Hepatic stellate cell (primary cell): Measurements from ENCODE around the gene CASZ1.

Source experiments
- DNase-seq: peaks from one replicate; pipeline ENCODE4 v3.0.0; 2011; ENCODE audit warnings: low spot score

The CASZ1 gene

DNA sequence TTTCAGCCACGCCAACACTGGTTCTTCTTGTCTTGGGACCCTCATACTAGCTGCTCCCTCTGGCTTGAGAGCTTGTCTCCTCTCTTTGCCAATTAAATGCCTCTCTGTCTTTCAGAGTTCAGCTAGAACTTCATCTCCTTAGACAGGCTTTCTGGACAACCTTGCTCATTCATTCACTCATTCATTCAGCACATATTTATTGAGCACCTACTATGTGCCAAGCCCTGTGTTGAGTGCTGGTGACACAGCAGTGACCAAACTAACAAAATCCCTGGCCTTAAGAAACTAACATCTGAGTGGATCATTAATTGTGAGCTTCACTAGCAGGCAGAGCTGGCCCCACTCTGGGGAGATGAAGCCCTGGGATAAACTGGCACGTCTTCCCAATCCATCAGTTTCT lies 24.9 kb upstream of the CASZ1 start:
- no peak for DNase-seq

DNA sequence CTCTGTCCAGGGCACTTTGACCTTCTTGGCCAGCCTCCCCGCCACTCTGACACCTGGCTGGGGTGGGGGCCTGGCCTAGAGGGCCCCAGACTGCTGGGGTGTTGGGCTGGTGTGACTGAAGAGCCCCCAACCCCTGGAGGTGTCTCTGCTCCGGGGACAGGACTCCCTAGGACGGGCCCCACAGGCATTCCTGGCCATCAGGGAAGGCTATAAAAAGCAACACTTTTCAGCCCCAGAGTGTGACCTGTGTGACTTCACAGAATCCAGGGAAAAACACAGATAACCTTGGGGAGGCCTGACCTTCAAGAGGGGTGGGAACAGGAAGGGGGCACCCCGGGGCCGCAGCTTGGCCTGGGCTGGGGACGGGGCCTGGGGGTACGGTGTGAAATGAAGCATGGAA lies 24.0 kb upstream of the CASZ1 start:
- DNase-seq = no peak

DNA sequence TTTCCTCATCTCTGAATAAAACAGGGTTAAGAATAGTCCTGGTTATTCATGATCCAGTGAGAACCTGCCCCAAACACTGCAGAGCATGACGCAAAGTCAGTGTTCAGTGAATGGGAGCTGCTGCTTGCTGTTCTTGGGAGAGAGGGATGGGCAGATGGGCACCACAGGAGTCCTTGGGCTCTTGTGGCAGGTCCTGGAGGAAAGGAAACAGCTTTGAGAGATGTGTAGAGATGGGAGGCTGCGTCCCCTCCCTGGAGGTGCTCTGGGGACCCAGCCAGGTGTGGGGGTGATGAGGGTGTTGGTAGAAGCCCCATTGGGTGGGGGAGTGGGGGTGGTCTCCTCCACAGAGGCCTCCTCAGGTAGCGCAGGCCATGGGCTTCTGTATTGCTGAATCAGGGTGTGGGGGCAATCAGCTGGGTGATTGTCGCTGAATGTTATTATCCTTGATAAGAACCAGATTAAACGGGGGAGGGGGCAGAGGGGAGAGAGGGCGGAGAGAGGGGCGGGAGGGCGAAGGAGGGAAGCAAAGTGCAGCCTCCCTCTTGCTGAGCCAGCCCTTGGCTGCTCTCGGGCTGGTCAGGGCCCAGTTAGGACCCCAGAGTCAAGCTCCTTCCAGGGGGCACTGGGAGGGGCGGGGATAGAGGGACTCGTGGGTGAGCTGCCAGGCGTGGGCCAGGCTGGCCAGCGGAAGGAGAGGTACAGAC lies 22.9 kb upstream of the CASZ1 start:
- DNase-seq = no peak

DNA sequence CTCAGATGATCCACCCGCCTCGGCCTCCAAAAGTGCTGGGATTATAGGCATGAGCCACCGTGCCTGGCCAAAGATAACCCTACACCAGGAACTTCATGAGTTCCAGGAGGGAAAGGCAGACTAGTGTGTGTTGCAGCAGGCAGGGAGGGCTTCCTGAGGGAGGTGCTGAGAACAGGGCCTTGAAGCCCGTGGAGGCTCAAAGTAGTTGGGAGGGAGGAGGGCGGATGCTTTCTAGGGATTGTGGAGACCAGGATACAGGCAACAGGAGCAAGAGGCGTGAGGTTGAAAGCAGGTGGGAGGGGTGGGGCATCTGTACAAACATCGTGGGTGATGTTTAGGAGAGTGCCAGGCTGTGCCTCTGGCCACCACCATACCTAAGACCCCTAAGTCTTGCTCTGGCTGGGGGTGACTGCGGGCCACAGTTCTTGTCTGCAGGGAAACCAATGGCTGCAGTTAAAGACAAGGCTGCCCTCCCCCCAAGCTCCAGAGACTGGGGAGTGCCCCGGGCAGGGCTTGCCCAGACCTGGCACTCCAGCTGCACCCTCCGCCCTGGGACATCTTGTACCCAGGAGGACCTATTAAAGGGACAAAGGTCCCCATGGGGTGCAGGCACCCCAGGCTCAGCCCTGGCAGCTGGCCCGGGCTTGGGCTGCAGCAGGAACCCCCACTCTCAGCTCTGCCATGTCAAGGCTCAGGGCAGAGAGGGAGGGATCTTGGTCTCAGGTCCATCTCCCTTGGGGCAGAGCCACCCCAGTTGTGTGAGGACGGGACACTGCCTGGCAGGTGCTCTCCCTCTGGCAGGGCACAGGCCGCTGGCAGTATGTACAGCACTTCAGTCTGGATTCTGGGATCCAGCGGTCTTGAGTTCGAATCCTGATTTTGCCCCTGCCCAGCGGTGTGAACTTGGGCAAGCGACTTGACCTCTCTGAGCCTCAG lies 22.1 kb upstream of the CASZ1 start:
- DNase-seq = no peak

DNA sequence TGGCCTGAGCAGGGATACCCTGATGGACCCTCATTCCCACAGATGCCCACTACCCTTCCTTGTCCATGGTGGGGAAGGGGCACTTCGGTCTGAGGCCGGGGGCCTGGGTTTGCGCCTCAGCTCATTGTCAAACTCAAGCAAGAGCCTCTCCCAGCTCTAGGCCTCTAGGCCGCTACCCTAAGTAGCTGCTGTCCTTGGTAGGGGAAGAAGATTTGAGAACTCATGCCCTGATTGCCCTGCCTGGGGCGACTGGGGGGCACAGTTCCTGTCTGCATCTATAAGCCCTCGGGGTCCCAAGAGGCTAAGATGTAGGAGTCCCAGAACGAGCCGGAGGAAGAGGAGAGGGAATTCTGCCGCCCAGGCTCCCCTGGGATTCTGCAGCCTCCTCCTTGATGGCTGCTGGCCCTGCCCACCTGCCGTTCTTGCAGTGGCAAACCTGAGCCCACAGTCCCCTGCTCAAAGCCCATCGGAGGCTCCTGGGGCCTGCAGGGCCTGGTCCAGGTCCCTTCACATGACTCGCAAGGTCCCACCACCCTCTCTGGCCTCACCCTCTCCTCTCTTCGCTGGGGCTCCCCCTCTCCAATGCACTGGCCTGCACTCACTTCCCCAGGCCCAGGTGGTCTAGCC lies 20.4 kb upstream of the CASZ1 start:
- DNase-seq = no peak

DNA sequence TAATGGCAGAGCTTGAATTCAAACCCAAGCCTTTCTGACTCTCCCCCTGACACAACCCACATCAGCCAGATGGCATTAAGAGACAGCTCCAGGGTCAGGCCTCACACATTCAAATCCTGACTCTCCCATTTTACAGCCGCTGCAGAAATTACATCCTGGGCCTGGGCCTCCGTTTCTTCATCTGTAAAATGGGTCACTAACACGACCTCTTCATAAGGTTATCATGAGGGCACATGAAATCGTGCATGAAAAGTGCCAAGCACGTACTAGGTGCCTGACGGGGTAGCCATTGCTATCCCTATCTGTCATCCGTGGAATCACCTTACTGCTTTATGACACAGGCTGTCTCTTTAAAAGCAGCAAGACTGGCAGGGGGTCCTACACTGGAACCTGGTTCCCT lies 19.8 kb upstream of the CASZ1 start:
- no peak for DNase-seq

DNA sequence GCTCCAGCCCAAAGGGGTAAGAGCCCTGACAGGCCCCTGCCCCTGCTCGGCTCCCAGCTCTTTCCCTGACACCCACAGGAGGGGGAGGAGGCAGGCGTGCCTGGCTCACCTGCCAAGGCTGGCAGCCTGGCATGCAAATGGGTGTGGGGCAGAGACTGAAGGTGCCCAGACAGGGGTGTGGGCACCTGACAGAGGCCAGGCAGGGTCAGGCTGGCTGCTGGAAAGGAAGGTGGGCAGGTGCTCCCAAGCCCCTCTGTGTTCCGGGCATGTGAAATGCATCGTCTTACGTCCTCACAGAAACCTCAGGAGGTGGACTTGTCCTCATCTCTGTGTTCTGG lies 19.4 kb upstream of the CASZ1 start:
- DNase-seq = no peak

DNA sequence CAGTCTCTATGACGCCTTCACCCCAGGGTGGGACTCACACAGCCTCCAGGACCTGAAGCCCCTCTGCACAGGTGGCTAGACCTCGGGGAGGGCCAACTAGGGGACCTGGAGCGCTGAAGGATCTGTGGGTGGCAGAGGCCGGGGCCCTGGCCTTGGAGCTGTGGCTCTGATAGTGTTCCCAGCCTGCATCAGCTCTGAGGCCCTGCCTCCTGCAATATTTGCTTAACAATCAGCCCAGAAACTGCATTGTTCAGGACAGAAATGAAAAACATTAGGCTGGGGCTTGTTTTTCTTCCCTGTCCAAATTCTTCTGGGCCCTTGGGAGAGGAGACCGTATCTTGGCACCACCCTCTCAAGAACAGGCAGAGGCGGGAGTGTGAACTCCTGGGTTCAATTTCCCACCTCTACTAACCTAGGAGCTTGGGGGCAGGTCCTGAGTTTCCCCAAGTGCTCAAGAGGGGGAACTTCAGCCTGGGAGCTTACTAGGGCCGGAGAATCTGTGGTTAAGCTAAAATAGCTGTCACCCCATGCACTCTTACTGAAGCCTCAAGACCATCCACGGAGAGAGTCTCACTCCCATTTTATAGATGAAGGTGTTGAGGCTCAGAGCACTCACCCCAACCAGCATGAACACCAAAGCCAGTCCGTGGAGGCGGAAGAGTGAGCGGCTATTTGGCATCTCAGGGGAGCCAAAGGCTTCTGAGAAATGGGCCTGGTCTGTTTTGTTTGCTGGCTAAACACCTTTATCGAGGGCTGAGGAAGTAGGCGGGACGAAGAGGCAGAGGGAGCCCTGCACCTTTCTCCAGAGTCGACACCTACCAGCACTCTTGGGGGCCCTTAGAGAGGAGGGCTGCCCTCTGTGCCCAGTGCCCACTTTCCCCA lies 18.8 kb upstream of the CASZ1 start:
- no peak for DNase-seq

DNA sequence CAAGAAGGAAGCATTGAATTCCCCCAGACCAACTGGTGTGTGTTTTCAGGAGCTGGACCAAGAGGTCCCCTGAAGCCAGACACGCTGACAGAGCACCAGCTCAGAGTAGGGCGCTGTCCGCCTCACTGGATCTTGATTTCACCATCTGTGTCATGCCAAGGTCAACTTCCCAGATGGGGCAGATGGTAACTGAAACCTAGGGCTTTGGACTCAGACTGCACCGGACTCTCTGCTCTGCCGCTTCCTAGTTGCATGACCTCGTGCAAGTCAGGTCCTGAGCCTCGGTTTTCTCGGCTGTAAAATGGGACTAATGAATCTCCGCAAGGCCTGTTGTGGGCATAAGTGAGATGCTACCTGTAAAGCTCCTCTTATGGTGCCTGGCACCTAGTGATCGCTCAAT lies 17.9 kb upstream of the CASZ1 start:
- no peak for DNase-seq

DNA sequence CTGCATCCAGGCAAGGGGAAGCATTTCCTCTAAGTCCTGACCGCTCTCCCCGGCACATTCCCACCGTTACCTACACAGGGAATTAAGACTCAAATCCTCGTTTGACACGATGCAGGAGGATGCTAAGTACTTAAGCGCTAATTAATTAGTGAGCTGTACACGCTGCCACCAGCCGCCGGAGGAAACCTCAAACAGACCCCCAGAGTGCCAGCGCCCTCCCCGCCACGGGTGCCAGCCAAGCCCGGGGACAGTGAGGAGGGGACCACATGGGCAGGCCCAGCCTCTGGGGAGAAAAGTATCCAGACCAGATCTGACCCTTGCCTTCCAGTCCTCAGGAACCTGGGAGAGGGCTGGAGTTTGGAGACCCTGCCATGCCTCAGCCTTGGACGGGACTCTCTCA lies 17.4 kb upstream of the CASZ1 start:
- DNase-seq = no peak

DNA sequence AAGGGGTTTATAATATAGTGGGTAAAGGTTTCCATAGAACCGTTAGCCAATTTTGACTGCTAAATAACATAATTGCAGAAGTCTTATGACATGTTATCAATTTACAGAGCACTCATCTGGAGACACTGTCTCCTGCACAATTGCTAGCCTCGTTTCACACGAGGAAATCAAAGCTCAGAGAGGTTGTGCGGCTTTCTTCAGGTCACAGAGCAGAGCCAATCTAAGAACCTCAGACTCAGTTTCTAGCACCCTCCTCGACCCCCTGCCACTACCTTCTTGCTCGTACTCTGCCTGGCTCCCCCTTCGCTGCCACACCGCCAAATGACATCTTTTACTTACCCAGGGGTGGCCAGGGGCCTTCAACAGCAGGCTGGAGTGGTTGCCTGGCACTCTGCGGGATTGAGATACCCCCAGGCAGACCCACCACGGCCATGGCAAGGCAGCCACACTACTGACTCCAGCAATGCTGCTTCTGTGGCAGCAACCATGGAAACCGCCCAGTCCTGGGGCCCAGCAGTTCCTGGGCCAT lies 16.0 kb upstream of the CASZ1 start:
- no peak for DNase-seq

DNA sequence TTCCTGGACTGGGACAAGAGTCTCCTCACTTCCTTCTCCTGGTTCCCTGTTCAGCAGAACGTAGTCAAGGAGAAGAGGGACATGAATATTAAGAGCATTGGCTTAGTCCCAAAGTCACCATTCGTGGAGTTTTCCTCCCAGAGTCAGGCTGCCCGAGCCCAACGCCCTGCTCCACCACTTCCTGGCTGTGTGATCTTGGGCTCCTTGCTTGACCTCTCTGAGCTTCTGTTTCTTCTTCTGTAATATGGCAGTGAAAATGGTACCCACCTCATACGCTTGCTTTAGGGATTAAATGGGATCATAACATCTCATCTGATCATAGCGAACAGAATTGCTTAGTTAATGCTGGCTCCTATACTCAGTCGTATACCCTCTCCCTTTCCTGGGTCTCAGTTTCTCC lies 12.0 kb upstream of the CASZ1 start:
- DNase-seq = no peak

DNA sequence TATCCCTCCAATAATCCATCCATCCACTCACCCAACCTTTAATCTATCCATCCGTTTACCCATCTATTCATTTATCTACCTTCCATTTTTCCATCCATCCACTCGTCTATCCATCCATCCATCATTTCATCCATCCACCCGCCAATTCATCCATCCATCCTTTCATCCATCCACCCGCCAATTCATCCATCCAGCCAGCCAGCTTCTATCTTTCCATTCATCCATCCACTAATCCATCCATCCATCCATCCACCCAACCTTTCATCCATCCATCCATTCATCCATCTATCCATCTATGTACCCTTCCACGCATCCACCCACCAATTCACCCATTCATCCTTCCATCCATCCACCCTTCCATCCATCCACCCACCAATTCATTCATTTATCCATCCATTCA lies 10.5 kb upstream of the CASZ1 start:
- no peak for DNase-seq

DNA sequence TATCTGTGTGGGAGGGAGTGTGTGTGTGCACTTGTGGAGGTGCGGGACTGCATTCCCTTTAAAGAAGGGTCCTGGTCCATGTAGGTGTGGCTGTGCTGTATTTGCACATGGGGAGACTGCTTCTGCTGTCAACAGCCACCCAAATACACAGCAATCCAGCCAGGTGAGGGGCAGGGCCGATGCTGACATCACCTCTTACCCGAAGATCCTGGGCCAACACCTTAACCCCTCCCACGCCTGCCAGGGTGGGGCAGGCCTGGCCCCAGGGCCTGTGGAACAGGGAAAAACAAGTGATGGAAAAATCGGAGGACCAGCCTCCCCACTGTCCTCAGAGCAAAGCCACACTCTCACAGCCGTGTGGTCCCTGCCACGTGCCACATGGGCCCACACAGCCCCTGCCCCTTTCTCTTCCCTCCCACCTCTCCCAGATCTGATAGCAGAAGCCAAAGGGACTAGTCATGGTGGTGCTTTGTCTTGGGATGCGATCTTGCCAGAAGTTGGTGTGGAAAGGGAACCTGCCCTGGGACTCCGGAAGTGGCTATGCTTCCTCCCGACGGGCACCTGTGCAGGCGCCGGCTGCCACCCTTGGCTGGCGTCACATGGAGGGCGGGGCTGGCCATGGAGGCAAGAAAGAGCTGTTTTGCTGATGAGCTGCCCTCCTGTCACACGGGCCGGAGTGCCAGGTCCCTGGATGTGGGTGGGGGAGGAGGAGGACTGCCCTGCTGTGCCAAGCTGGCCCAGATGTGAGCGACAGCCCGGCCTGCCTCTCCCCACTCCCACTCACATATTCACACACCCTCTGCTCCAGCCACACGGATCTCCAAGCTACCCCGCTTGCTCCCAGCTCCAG lies 7.8 kb upstream of the CASZ1 start:
- DNase-seq = no peak

DNA sequence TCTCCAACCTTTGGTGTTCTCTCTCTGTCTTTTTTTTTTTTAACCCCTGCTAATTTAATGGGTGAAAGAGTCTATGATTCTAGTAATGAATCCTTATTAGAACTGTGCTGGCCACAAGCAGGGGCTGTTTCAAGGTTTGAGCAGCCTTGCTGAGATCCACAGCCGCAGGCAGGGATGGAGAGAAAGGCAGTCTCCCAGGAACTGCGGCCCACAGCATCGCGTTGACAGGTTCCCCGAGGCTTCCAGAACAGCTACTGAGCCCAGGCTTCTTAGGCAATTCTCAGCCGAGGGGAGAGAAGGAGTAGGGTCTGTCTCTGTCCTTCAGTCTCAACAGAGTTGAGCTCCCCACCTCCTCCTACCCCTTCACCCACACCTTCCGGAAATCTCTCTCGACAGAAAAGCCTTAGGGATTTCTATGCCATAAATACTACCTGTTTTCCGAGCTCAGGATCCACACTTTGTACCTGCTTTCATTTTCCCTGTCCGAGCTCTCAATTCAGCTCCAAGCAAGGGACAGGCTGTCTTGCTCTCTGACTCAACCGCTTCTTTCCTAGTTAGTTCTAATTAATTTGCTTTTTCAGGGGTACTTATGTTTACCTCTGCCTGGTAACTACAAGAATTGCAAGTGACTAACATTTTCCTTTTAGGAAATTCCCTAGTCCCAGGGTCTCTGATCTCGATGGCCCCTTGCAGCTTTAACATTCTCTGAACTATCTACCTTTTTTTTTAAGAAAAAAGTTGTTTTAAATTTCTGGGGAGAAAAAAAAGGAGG lies 6.7 kb upstream of the CASZ1 start:
- DNase-seq = no peak

DNA sequence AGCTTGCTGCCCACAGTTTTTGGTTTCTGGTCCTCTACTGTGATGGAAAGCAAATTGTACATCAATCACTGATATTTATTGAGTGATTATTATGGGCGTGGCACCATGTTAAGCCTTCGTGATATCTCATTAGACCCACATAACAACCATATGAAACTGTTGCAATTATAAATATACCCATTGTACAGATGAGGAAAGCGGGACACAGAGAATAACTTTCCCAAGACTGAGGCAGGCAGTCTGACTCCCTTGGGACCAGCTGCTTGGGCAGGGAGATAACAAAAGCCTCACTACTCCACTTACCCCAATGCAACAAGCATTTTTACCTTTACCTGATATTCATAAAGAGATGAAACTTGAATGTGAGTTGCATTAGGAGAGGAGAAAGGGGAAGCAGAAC lies 4.3 kb upstream of the CASZ1 start:
- DNase-seq = no peak

DNA sequence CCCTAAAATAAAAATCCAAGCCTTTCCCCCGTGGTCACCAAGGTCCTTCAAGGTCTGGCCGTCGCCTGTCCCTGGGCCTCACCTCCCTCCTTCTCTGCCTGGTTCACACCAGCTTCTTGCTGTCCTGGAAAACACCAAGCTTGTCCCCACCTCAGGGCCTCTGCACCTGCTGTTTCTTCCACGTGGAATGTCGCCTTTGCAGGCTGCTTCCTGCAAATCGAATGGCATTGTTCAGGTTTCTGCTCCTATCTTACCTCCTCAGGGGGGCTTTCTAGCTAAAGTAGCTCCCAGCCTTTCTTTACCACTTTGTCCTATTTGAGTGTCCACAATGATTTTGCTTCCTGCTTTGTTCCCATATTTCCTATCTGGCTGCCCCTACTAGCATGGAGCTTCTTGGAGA lies 3.3 kb upstream of the CASZ1 start:
- no peak for DNase-seq

DNA sequence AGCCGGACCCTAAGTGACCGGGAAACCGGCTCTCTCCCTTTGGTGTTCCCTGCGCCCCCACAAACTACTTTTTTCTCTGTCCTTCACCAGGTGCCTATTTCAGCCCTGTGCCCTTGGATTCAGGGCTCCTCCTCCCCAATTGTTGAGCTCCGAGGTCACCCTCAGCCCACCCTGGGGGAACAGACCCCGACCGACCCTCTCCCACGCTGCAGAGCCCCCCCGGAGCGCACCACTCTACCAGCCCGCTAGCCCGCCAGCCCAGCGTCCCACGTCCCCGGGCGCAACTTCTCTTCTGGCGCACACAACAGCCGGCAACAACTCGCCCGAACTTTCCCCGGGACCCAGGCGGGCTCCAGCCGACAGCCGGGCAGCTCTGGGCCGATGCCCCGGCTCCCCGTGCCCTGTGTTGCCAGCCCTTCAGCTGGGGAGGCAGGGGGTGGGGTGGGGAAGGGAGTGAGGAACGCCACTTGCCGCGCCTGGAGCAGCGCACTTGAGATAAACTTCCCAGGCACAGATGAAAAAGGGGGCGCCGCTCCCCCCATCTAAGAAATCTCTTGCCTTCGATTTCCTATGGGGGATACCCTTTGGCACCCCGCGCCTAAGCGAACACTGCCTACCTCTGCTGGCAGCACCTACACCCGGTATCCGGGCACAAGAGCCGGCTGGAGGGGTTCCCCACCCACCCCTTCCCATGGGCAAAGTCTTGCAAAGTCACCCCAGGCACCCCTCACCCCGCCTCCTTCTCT lies 997 bp downstream of the CASZ1 start:
- DNase-seq = no peak

DNA sequence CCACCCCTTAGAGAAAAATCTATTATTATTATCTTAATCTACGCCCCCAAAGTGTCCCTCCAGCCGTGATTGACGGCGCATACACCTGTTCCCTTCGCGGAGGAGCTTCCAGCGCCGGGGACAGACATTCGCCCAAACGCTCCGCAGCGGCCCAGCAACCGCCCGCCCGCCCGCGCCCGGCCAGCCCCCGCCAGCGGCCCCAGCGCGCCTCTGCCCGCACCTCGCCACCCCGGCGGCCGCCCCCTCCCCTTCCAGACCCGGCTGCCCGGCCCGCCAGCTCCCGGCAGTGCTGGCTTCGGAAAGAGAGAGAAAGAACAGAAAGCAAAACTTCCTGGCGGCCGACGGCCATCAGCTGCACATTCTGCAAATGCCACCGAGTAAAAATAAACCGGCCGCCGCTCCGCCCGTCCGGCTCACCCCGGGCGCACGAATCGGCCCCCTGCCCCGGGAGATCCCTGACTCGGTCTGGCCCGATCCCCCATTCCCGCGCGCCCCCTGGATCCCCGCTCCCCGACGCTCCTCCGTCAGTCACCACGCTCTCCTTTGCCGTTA lies 1.6 kb downstream of the CASZ1 start:
- DNase-seq = peak; percentile 31
